ENCODE results near the gene KCNH2. TPM values are rescaled to one million over a fixed set of nuclear protein-coding genes. Genes with fewer than 3 reads are reported as not detected.
"Not testable (repeated sequence)": the region's sequence is repeated elsewhere in the genome, so short reads cannot be mapped to it uniquely, and the experiment has no call there.

The KCNH2 gene
- total RNA-seq, 1 donor from 2014 or later: 0.37 TPM

DNA sequence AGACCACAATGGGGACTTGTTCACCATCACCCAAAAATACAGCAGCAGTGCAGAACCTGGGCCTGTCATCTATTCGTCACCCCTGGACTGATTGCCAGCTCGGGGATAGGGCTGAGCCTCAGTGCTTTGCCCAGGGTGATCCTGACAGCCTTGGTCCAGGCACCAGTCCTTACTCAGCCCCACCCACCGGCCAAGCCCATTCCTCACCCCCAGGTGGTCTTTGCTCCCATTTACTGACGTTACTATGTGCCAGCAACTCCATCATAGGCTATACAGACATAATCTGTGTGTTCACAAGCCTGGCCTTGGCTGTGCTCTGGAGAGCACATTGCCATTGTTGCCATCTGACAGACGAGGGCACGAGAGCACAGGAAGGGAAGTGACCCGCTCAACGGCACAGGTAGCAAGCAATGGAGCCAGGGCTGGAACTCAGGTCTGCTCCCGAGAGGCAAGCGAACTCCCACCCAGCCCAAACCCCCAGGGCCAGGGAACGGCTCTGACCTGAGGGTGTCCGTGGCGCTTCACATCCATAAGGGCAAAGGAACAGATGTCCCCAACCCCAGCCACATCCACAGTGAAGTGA is 39.3 kb upstream of the KCNH2 start:
- H3K27me3 Mint-ChIP-seq: peaks cover 27% of the 10 kb centered on the region
- intact Hi-C loops (cut with micrococcal nuclease): loop anchor here (5.0 kb wide), 1 partner anchor 120 kb away; no protein-coding TSS in a partner anchor
- peak overlapping the region; percentile 86 for H3K4me3 Mint-ChIP-seq
- H3K4me1 Mint-ChIP-seq: peaks cover 49% of the 10 kb centered on the region
- H3K36me3 Mint-ChIP-seq (ENCODE audit: low read depth): peaks cover 14% of the 10 kb centered on the region
- H3K27ac Mint-ChIP-seq: peak overlapping the region; percentile 93
- H3K9me3 Mint-ChIP-seq: no peaks in the 10 kb centered on the region
- no peak for DNase-seq

DNA sequence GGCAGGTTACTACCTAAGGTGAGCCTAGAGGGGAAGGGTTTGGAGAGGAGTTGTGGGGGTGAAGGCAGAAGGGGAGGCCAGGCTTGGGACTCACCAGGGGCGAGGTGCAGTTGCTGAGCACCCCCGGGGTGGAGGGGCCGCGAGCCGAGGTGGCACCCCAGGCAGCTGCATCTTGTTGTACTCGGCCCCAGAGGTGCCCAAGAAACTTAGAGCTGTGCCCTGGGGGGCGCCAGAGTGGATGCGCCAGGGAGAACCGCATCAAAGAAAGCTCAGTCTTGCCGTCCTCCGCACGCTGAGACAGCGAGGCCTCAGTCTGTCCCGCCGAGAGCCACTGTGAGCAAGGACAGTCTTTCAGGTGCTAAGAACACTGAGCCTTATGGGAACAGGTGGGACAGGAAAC is 38.8 kb upstream of the KCNH2 start:
- Mint-ChIP-seq H3K4me1 (peaks cover 53% of the 10 kb centered on the region), H3K9me3 (no peaks in the 10 kb centered on the region)
- intact Hi-C loops (cut with micrococcal nuclease): loop anchor here (5.0 kb wide), 1 partner anchor 120 kb away; no protein-coding TSS in a partner anchor

GRCh38 chr7:151016505-151016904 is 38.4 kb upstream of the KCNH2 start:
- H3K4me1 Mint-ChIP-seq: peaks cover 57% of the 10 kb centered on the region
- H3K9me3 Mint-ChIP-seq: no peaks in the 10 kb centered on the region
- peaks cover 16% of the 10 kb centered on the region for H3K36me3 Mint-ChIP-seq (ENCODE audit: low read depth)
- intact Hi-C loops (cut with micrococcal nuclease): loop anchor here (5.0 kb wide), 1 partner anchor 119 kb away; no protein-coding TSS in a partner anchor
- H3K27me3 Mint-ChIP-seq: peaks cover 27% of the 10 kb centered on the region
- DNase-seq: no peak
- no peak overlapping the region for H3K4me3 Mint-ChIP-seq
- H3K27ac Mint-ChIP-seq: no peak overlapping the region

More for the DNA sequence above, 38.8 kb upstream of the KCNH2 start:
- DNase-seq: no peak
- Mint-ChIP-seq H3K27ac (peak overlapping the region; percentile 93), H3K27me3 (peaks cover 27% of the 10 kb centered on the region), H3K4me3 (no peak overlapping the region), H3K36me3 (ENCODE audit: low read depth) (peaks cover 16% of the 10 kb centered on the region)

GRCh38 chr7:151015967-151016366 is 37.8 kb upstream of the KCNH2 start:
- H3K27ac Mint-ChIP-seq: no peak overlapping the region
- intact Hi-C loops (cut with micrococcal nuclease): loop anchor here (5.0 kb wide), 1 partner anchor 119 kb away; no protein-coding TSS in a partner anchor
- DNase-seq: no peak
- peaks cover 16% of the 10 kb centered on the region for H3K36me3 Mint-ChIP-seq (ENCODE audit: low read depth)
- peaks cover 24% of the 10 kb centered on the region for H3K27me3 Mint-ChIP-seq
- H3K4me1 Mint-ChIP-seq: peaks cover 61% of the 10 kb centered on the region
- H3K4me3 Mint-ChIP-seq: no peak overlapping the region
- no peaks in the 10 kb centered on the region for H3K9me3 Mint-ChIP-seq

DNA sequence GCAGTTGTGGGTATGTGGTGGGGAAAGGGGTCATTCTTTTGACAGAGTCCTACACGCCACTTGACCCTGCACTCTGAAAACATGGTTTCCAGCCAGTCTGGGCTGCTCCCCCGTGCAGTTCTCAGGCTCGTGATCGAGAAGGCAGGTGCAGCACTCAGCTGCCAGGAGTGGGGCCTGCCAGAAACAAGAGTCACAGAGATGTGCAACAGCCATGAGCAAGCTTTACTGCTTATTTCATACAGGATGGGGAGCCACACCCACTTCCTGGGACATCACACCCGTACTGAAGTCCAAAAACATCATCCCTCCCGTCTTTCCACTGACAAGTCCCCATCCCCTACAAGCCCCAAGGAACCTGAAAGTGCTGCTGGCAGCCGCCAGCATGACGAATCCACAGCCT is 36.8 kb upstream of the KCNH2 start:
- H3K4me1 Mint-ChIP-seq: peaks cover 71% of the 10 kb centered on the region
- peaks cover 14% of the 10 kb centered on the region for H3K27me3 Mint-ChIP-seq
- no peaks in the 10 kb centered on the region for H3K9me3 Mint-ChIP-seq
- H3K27ac Mint-ChIP-seq: peak overlapping the region; percentile 96
- H3K36me3 Mint-ChIP-seq (ENCODE audit: low read depth): peaks cover 14% of the 10 kb centered on the region
- peak overlapping the region; percentile 90 for H3K4me3 Mint-ChIP-seq
- DNase-seq: peak; percentile 82
- intact Hi-C loops (cut with micrococcal nuclease): loop anchor here (5.0 kb wide), 3 partner anchors 38 to 118 kb away; partner anchors contain the start of genes FASTK, KCNH2 and TMUB1

DNA sequence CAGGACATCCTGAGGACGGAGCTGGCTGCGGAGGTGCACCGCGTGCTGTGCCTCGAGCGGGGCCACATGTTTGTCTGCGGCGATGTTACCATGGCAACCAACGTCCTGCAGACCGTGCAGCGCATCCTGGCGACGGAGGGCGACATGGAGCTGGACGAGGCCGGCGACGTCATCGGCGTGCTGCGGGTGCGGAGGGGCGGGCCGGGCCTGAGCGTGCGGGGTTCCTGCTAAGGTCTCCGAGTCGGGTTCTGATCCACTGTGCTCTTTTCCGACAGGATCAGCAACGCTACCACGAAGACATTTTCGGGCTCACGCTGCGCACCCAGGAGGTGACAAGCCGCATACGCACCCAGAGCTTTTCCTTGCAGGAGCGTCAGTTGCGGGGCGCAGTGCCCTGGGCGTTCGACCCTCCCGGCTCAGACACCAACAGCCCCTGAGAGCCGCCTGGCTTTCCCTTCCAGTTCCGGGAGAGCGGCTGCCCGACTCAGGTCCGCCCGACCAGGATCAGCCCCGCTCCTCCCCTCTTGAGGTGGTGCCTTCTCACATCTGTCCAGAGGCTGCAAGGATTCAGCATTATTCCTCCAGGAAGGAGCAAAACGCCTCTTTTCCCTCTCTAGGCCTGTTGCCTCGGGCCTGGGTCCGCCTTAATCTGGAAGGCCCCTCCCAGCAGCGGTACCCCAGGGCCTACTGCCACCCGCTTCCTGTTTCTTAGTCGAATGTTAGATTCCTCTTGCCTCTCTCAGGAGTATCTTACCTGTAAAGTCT is 35.8 kb upstream of the KCNH2 start:
- Mint-ChIP-seq H3K36me3 (ENCODE audit: low read depth) (peaks cover 12% of the 10 kb centered on the region), H3K27me3 (peaks cover 7% of the 10 kb centered on the region), H3K9me3 (no peaks in the 10 kb centered on the region), H3K4me1 (peaks cover 68% of the 10 kb centered on the region), H3K27ac (peak overlapping the region; percentile 96), H3K4me3 (peak overlapping the region; percentile 90)
- intact Hi-C loops (cut with micrococcal nuclease): loop anchor here (1.0 to 5.0 kb wide), 3 partner anchors 14 to 68 kb away; partner anchors contain the start of genes ABCB8, FASTK, KCNH2 and TMUB1
- DNase-seq: peak; percentile 97

- Mint-ChIP-seq H3K36me3 (ENCODE audit: low read depth) (peaks cover 12% of the 10 kb centered on the region), H3K4me1 (peaks cover 69% of the 10 kb centered on the region), H3K4me3 (peak overlapping the region; percentile 90), H3K9me3 (no peaks in the 10 kb centered on the region), H3K27ac (peak overlapping the region; percentile 96), H3K27me3 (peaks cover 5% of the 10 kb centered on the region)
- intact Hi-C loops (cut with micrococcal nuclease): loop anchor here (1.0 to 5.0 kb wide), 3 partner anchors 15 to 69 kb away; partner anchors contain the start of genes ABCB8, FASTK, KCNH2 and TMUB1
- no peak for DNase-seq
Measured at GRCh38 chr7:151013356-151013732, 35.2 kb upstream of the KCNH2 start.

DNA sequence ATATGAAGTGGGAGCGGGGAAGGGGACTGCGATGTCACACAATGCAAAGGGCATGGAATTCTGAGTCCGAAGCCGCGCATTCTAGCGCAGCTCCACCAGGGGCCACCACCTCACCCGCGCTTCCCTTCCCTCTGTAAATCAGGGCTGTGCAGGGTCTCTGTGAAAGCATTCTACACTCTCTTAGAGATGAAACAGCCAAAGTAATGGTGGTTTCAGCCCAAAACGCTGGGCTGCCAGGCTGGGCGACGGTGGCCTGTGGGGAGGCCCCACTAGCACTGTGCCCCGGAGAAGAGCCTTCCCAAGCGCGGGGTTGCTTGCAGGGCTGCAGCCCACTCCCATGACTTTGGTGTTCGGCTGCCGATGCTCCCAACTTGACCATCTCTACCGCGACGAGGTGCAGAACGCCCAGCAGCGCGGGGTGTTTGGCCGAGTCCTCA is 34.8 kb upstream of the KCNH2 start:
- H3K9me3 Mint-ChIP-seq: no peaks in the 10 kb centered on the region
- H3K36me3 Mint-ChIP-seq (ENCODE audit: low read depth): peaks cover 12% of the 10 kb centered on the region
- no peak for DNase-seq
- H3K4me1 Mint-ChIP-seq: peaks cover 69% of the 10 kb centered on the region
- H3K27ac Mint-ChIP-seq: peak overlapping the region; percentile 88
- intact Hi-C loops (cut with micrococcal nuclease): loop anchor here (1.0 to 5.0 kb wide), 3 partner anchors 15 to 69 kb away; partner anchors contain the start of genes ABCB8, FASTK, KCNH2 and TMUB1
- peak overlapping the region; percentile 67 for H3K4me3 Mint-ChIP-seq
- peaks cover 3% of the 10 kb centered on the region for H3K27me3 Mint-ChIP-seq

GRCh38 chr7:151012031-151012692 is 34.0 kb upstream of the KCNH2 start:
- Mint-ChIP-seq H3K4me3 (peak overlapping the region; percentile 67), H3K36me3 (ENCODE audit: low read depth) (peaks cover 12% of the 10 kb centered on the region), H3K27ac (peak overlapping the region; percentile 88), H3K27me3 (no peaks in the 10 kb centered on the region), H3K4me1 (peaks cover 69% of the 10 kb centered on the region), H3K9me3 (no peaks in the 10 kb centered on the region)
- no peak for DNase-seq
- intact Hi-C loops (cut with micrococcal nuclease): loop anchor here (5.0 kb wide), 2 partner anchors 35 to 70 kb away; partner anchors contain the start of genes FASTK, KCNH2 and TMUB1

- peaks cover 66% of the 10 kb centered on the region for H3K4me1 Mint-ChIP-seq
- not testable (repeated sequence) for H3K27me3 Mint-ChIP-seq, H3K9me3 Mint-ChIP-seq, DNase-seq
- peak overlapping the region; percentile 67 for H3K4me3 Mint-ChIP-seq
- H3K27ac Mint-ChIP-seq: peak overlapping the region; percentile 88
- intact Hi-C loops (cut with micrococcal nuclease): loop anchor here (2.0 to 5.0 kb wide), 4 partner anchors 15 to 71 kb away; partner anchors contain the start of genes FASTK, KCNH2, SLC4A2 and TMUB1
- H3K36me3 Mint-ChIP-seq (ENCODE audit: low read depth): peaks cover 12% of the 10 kb centered on the region
Measured at GRCh38 chr7:151011616-151012015, 33.5 kb upstream of the KCNH2 start.

- no peaks in the 10 kb centered on the region for H3K9me3 Mint-ChIP-seq
- peak overlapping the region; percentile 90 for H3K27ac Mint-ChIP-seq
- intact Hi-C loops (cut with micrococcal nuclease): loop anchor here (2.0 to 5.0 kb wide), 4 partner anchors 14 to 71 kb away; partner anchors contain the start of genes FASTK, KCNH2, SLC4A2 and TMUB1
- peak overlapping the region; percentile 81 for H3K4me3 Mint-ChIP-seq
- DNase-seq: no peak
- H3K36me3 Mint-ChIP-seq (ENCODE audit: low read depth): peaks cover 12% of the 10 kb centered on the region
- H3K27me3 Mint-ChIP-seq: no peaks in the 10 kb centered on the region
- H3K4me1 Mint-ChIP-seq: peaks cover 64% of the 10 kb centered on the region
Measured at GRCh38 chr7:151011097-151011409, 32.9 kb upstream of the KCNH2 start.

DNA sequence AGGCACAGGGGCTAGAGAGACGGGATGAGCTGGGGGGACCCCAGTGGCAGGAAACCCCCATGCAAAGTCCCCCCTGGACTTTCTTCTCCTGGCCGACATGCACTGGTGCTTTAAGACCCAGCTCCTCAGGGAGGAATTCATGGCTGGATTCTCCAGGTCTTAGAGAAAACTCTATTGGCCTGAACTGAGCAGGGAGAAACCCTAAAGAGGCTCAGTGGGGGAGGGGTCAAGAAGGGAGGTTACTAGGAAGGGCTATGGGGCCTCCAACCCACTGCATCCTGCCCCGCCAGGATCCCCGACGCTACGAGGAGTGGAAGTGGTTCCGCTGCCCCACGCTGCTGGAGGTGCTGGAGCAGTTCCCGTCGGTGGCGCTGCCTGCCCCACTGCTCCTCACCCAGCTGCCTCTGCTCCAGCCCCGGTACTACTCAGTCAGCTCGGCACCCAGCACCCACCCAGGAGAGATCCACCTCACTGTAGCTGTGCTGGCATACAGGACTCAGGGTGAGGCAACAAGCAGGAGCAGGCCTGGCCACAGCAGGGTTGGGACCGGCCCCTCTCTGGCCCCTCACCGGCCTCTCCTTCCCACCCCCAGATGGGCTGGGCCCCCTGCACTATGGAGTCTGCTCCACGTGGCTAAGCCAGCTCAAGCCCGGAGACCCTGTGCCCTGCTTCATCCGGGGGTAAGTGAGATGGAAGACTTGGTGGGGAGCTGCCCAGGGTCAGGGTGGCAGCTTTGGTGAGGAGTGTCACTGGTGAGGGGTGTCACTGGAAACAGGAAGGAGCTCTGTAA is 32.4 kb upstream of the KCNH2 start:
- H3K27me3 Mint-ChIP-seq: no peaks in the 10 kb centered on the region
- peak; percentile 85 for DNase-seq
- intact Hi-C loops (cut with micrococcal nuclease): loop anchor here (2.0 to 5.0 kb wide), 4 partner anchors 14 to 72 kb away; partner anchors contain the start of genes FASTK, KCNH2, SLC4A2 and TMUB1
- H3K9me3 Mint-ChIP-seq: no peaks in the 10 kb centered on the region
- peaks cover 12% of the 10 kb centered on the region for H3K36me3 Mint-ChIP-seq (ENCODE audit: low read depth)
- peak overlapping the region; percentile 81 for H3K4me3 Mint-ChIP-seq
- H3K27ac Mint-ChIP-seq: peak overlapping the region; percentile 90
- peaks cover 62% of the 10 kb centered on the region for H3K4me1 Mint-ChIP-seq

GRCh38 chr7:151010037-151010306 is 31.9 kb upstream of the KCNH2 start:
- H3K27ac Mint-ChIP-seq: peak overlapping the region; percentile 90
- peak overlapping the region; percentile 81 for H3K4me3 Mint-ChIP-seq
- no peaks in the 10 kb centered on the region for H3K9me3 Mint-ChIP-seq

More at GRCh38 chr7:151010037-151010306, 31.9 kb upstream of the KCNH2 start:
- H3K27me3 Mint-ChIP-seq: no peaks in the 10 kb centered on the region
- no peak for DNase-seq
- H3K4me1 Mint-ChIP-seq: peaks cover 56% of the 10 kb centered on the region
- H3K36me3 Mint-ChIP-seq (ENCODE audit: low read depth): peaks cover 8% of the 10 kb centered on the region
- intact Hi-C loops (cut with micrococcal nuclease): loop anchor here (2.0 to 5.0 kb wide), 4 partner anchors 13 to 72 kb away; partner anchors contain the start of genes FASTK, KCNH2, SLC4A2 and TMUB1

All from activated CD4-positive, alpha-beta T cell treated with anti-CD3 and anti-CD28 coated beads, Interleukin-2, amount 10 ng/mL, durations not matched to agents 24 days and 14 days (primary cell).